PFSK-1 (cell line): Measurements from ENCODE around the gene GRXCR1.

Source experiments
- FOXP2 ChIP-seq: optimal IDR thresholded peaks from 2 replicates; pipeline ENCODE3; 2011; ENCODE audit warnings: borderline replicate concordance, control low read depth, inconsistent platforms; ENCODE audit not compliant: insufficient read depth; ENCODE audit errors: extremely low read length, extremely low read depth
- POLR2AphosphoS5 ChIP-seq: IDR thresholded peaks from 2 replicates; pipeline ENCODE4 v1.6.1; 2012; ENCODE audit warnings: low read depth, mild to moderate bottlenecking, control low read depth, low read length, moderate library complexity
- REST ChIP-seq, 2 experiments: IDR thresholded peaks; 2 replicates each; pipeline versions ENCODE4 v1.6.1 to v1.8.0; 2011 to 2012; ENCODE audit warnings: low read depth in 2 of 2, low read length in 2 of 2, control low read depth in 1 of 2, inconsistent platforms in 1 of 2, mild to moderate bottlenecking in 1 of 2, moderate library complexity in 1 of 2; ENCODE audit not compliant: insufficient read depth in 1 of 2
- SIN3A ChIP-seq: IDR thresholded peaks from 2 replicates; pipeline ENCODE4 v1.6.1; 2012; ENCODE audit warnings: mild to moderate bottlenecking, low read length, moderate library complexity, borderline replicate concordance; ENCODE audit not compliant: insufficient read depth
- TAF1 ChIP-seq: IDR thresholded peaks from 2 replicates; pipeline ENCODE4 v1.6.1; 2012; ENCODE audit warnings: low read length, control low read depth, borderline replicate concordance; ENCODE audit not compliant: insufficient read depth

The GRXCR1 gene

GRCh38 chr4:42942216-42942615, 49.7 kb downstream of the GRXCR1 start:
- TF ChIP-seq POLR2AphosphoS5 (no peak), TAF1 (no peak), REST (IDR thresholded peaks at IDR 0.05; ENCODE audit: insufficient read depth in 1 of 2, low read depth in 2 of 2, low read length in 2 of 2) (no peak)

GRCh38 chr4:42945874-42946273, 53.4 kb downstream of the GRXCR1 start:
- TF ChIP-seq TAF1, result no peak

GRCh38 chr4:42953321-42953720, 60.8 kb downstream of the GRXCR1 start:
- TF ChIP-seq FOXP2 (no peak), POLR2AphosphoS5 (no peak), SIN3A (no peak), REST (IDR thresholded peaks at IDR 0.05; ENCODE audit: insufficient read depth in 1 of 2, low read depth in 2 of 2, low read length in 2 of 2) (no peak), TAF1 (no peak)

GRCh38 chr4:42954963-42955669, 62.6 kb downstream of the GRXCR1 start:
- no peak for TF ChIP-seq SIN3A
- TF ChIP-seq REST (IDR thresholded peaks at IDR 0.05; ENCODE audit: insufficient read depth in 1 of 2, low read depth in 2 of 2, low read length in 2 of 2), result no peak
- no peak for TF ChIP-seq TAF1
- TF ChIP-seq POLR2AphosphoS5, result no peak
- no peak for TF ChIP-seq FOXP2

- no peak for TF ChIP-seq FOXP2
- TF ChIP-seq TAF1, result no peak
- no peak for TF ChIP-seq SIN3A
- no peak for TF ChIP-seq POLR2AphosphoS5
- no peak for TF ChIP-seq REST (IDR thresholded peaks at IDR 0.05; ENCODE audit: insufficient read depth in 1 of 2, low read depth in 2 of 2, low read length in 2 of 2)
These were observed 63.4 kb downstream of the GRXCR1 start for GRCh38 chr4:42955746-42956505.
